HepG2 (cell line): Measurements from ENCODE around the gene ROS1. TPM values are rescaled to one million over a fixed set of nuclear protein-coding genes. Genes with fewer than 3 reads are reported as not detected.
A peak's percentile ranks its signal among the peaks of the same experiment; 100 is the strongest.

Source experiments
- ATAC-seq: fragments of 200-7000 bp; cut with Tn5 transposase; 3 replicates; pipeline ENCODE4 v1.9.1; 2020; ENCODE audit warnings: mild to moderate bottlenecking, moderate library complexity
- BruUV-seq: library from RNA; stranded (reverse); fragments of 400-500 nt; replicated peaks from 2 replicates; lab custom pipeline; 2021; lab: Mats Ljungman, UMichigan
- CTCF ChIA-PET: fragments of 300-600 bp; formaldehyde crosslinking; extraction: SDS; loops from one replicate; lab custom pipeline; 2021; ENCODE audit warnings: low total read pairs, inconsistent platforms, low intra/inter-chr PET ratio; lab: Yijun Ruan, JAX
- POLR2A ChIA-PET: fragments of 350-600 bp; sonication (Branson Sonifier 250); formaldehyde crosslinking; loops from one replicate; lab custom pipeline; 2020; ENCODE audit warnings: antibody characterized with exemption, inconsistent platforms; lab: Yijun Ruan, JAX
- DNase-seq: peaks from one replicate; pipeline ENCODE4 v3.0.0-alpha.2; 2015; ENCODE audit warnings: low spot score
- FAIRE-seq: peaks from 3 replicates; lab custom pipeline; 2011; peaks lifted over from hg19 to GRCh38; lab: Jason Lieb, UNC
- H2AFZ ChIP-seq: one replicate; pipeline ENCODE4 v1.6.1; 2011; ENCODE audit warnings: low read length, inconsistent platforms
- H3K27ac ChIP-seq: fragments of 300-600 bp; 3 replicates; pipeline ENCODE4 v1.8.0; 2011; ENCODE audit warnings: mixed run types, mild to moderate bottlenecking, mixed read lengths, low read length, inconsistent platforms; ENCODE audit not compliant: insufficient read depth; ENCODE audit errors: extremely low read length
- H3K27me3 ChIP-seq, 2 experiments: fragments of 200-600 bp in 1 of 2; 2 replicates in 1 of 2; 3 replicates in 1 of 2; pipeline versions ENCODE4 v1.6.0 to v1.8.0; 2011; ENCODE audit warnings: low read length in 2 of 2, mild to moderate bottlenecking in 2 of 2, moderate library complexity in 2 of 2, inconsistent platforms in 1 of 2; ENCODE audit not compliant: insufficient read depth in 2 of 2, control insufficient read depth in 1 of 2
- H3K36me3 ChIP-seq, 2 experiments: fragments of 200-600 bp in 1 of 2; replicated peaks in 1 of 2; 2 replicates in 1 of 2; 3 replicates in 1 of 2; pipeline versions ENCODE4 v1.5.1 to v1.8.0; 2011; ENCODE audit warnings: low read length in 2 of 2, inconsistent platforms in 1 of 2; ENCODE audit not compliant: insufficient read depth in 2 of 2, control insufficient read depth in 1 of 2
- H3K4me1 ChIP-seq: 2 replicates; pipeline ENCODE4 v1.5.1; 2012; ENCODE audit warnings: low read length, inconsistent platforms; ENCODE audit not compliant: insufficient read depth
- H3K4me2 ChIP-seq: 2 replicates; pipeline ENCODE4 v1.6.0; 2011; ENCODE audit warnings: low read depth, low read length, inconsistent platforms
- H3K4me3 ChIP-seq, 3 experiments: fragments of 200-600 bp in 1 of 3; sonication (generic), shearing (Covaris generic) in 1 of 3; replicated peaks in 1 of 3; 2 replicates each; pipeline ENCODE4 v1.5.1; 2011 to 2016; ENCODE audit warnings: low read length in 3 of 3, inconsistent platforms in 2 of 3, low read depth in 2 of 3, mild to moderate bottlenecking in 2 of 3, control low read depth in 1 of 3, mixed read lengths in 1 of 3; ENCODE audit not compliant: insufficient read depth in 1 of 3
- H3K79me2 ChIP-seq: one replicate; pipeline ENCODE4 v1.6.1; 2011; ENCODE audit warnings: low read length, inconsistent platforms; ENCODE audit not compliant: insufficient read depth
- H3K9ac ChIP-seq: 2 replicates; pipeline ENCODE4 v1.6.0; 2011; ENCODE audit warnings: mild to moderate bottlenecking, low read depth, low read length, inconsistent platforms; ENCODE audit not compliant: insufficient read depth
- H3K9me3 ChIP-seq: 2 replicates; pipeline ENCODE4 v1.5.1; 2012; ENCODE audit warnings: mild to moderate bottlenecking, low read length
- H4K20me1 ChIP-seq: 2 replicates; pipeline ENCODE4 v1.6.0; 2011; ENCODE audit warnings: inconsistent platforms, mild to moderate bottlenecking, low read length, moderate library complexity; ENCODE audit not compliant: insufficient read depth
- ATF7 ChIP-seq, 2 experiments: fragments of 450-650 bp in 1 of 2; sonication (generic) in 1 of 2; formaldehyde crosslinking in 1 of 2; IDR thresholded peaks; 2 replicates each; pipeline versions ENCODE4 v1.4.0 to v1.6.1; 2016 to 2020; ENCODE audit warnings: antibody characterized with exemption in 1 of 2, mild to moderate bottlenecking in 1 of 2, missing genetic modification reagents in 1 of 2
- CBFB ChIP-seq: sonication (generic); formaldehyde crosslinking; IDR thresholded peaks from 2 replicates; pipeline ENCODE4 v1.4.0; 2020; ENCODE audit warnings: missing genetic modification reagents
- MYNN ChIP-seq: sonication (generic); formaldehyde crosslinking; IDR thresholded peaks from 2 replicates; pipeline ENCODE4 v1.4.0; 2020; ENCODE audit warnings: mild to moderate bottlenecking, low read depth, missing genetic modification reagents
- NCOR1 ChIP-seq: fragments of 200-600 bp; sonication (generic); IDR thresholded peaks from 2 replicates; pipeline ENCODE4 v1.7.0; 2017; ENCODE audit warnings: antibody characterized with exemption, low read length, borderline replicate concordance
- PATZ1 ChIP-seq: sonication (generic); formaldehyde crosslinking; IDR thresholded peaks from 2 replicates; pipeline ENCODE4 v1.4.0; 2020; ENCODE audit warnings: missing genetic modification reagents
- TEAD3 ChIP-seq: optimal IDR thresholded peaks from 2 replicates; pipeline ENCODE3; 2016; ENCODE audit warnings: borderline replicate concordance
- ZBED4 ChIP-seq: sonication (generic); formaldehyde crosslinking; IDR thresholded peaks from 2 replicates; pipeline ENCODE4 v1.4.0; 2020; ENCODE audit warnings: missing genetic modification reagents, borderline replicate concordance
- ZFP36L1 ChIP-seq: sonication (generic); formaldehyde crosslinking; IDR thresholded peaks from 2 replicates; pipeline ENCODE4 v1.8.0; 2022; ENCODE audit warnings: mild to moderate bottlenecking, missing genetic modification reagents, moderate library complexity
- ZFYVE20 ChIP-seq: sonication (generic); formaldehyde crosslinking; IDR thresholded peaks from 2 replicates; pipeline ENCODE4 v1.8.0; 2023; ENCODE audit warnings: low read depth, mild to moderate bottlenecking, moderate library complexity, missing genetic modification reagents, borderline replicate concordance
- ZNF383 ChIP-seq: sonication (generic); formaldehyde crosslinking; IDR thresholded peaks from 2 replicates; pipeline ENCODE4 v1.4.0; 2020; ENCODE audit warnings: missing genetic modification reagents, mild to moderate bottlenecking, borderline replicate concordance
- ZNF709 ChIP-seq: sonication (generic); formaldehyde crosslinking; IDR thresholded peaks from 2 replicates; pipeline ENCODE4 v1.5.0; 2020; ENCODE audit warnings: mild to moderate bottlenecking, missing genetic modification reagents
- WGBS: methylation state at CpG from one replicate; pipeline ENCODE4 v1.1.6; 2017; ENCODE audit warnings: low lambda C conversion rate; 5-methylcytosine and 5-hydroxymethylcytosine counted together
- in situ Hi-C: cut with HindIII; loops from 2 replicates; pipeline ENCODE4 v1.10.0; 2017; ENCODE audit warnings: low pct_unique_long_range_greater_than_20kb; ENCODE audit not compliant: extremely low pct_ligation_motif_present
- intact Hi-C: fragments of 100-400 bp; cut with micrococcal nuclease; formaldehyde crosslinking; loops from one replicate; pipeline ENCODE4 v1.10.0; 2022; ENCODE audit not compliant: unreplicated experiment
- polyA plus RNA-seq, 8 experiments: library from polyadenylated mRNA; depleted of rRNA in 3 of 8; stranded (reverse) in 7 of 8; unstranded in 1 of 8; fragments of >200 nt; fragmentation: Illumina TruSeq in 4 of 8; extraction: Trizol in 4 of 8; gene quantifications; 2 replicates each; pipeline versions ENCODE4 v1.2.1 to v1.2.3, GENCODE V29; 2011 to 2016; ENCODE audit warnings: low read depth in 4 of 8, missing spikeins in 1 of 8, mixed read lengths in 1 of 8; ENCODE audit not compliant: insufficient read depth in 1 of 8
- total RNA-seq, 5 experiments: library from RNA; depleted of rRNA; stranded (reverse); fragments of >200 nt; fragmentation: Illumina TruSeq; extraction: Trizol; gene quantifications; 2 replicates each; pipeline ENCODE4 v1.2.3, GENCODE V29; 2016; ENCODE audit warnings: low read depth in 1 of 5
- TF ChIP-seq, protein P1 (sequence below): sonication (generic); formaldehyde crosslinking; IDR thresholded peaks from 2 replicates; pipeline ENCODE4 v1.8.1; 2022; ENCODE audit warnings: mild to moderate bottlenecking, missing genetic modification reagents
- TF ChIP-seq, protein P2 (sequence below): sonication (generic); formaldehyde crosslinking; IDR thresholded peaks from 2 replicates; pipeline ENCODE4 v1.5.1; 2020; ENCODE audit warnings: missing genetic modification reagents, mild to moderate bottlenecking, borderline replicate concordance

The ROS1 gene
- total and polyA plus RNA-seq, 2 of the 13 experiments (the other 11 are each of a cell fraction or from before 2014, with no cell fraction given), result not detected

- TF ChIP-seq, protein P1, sequence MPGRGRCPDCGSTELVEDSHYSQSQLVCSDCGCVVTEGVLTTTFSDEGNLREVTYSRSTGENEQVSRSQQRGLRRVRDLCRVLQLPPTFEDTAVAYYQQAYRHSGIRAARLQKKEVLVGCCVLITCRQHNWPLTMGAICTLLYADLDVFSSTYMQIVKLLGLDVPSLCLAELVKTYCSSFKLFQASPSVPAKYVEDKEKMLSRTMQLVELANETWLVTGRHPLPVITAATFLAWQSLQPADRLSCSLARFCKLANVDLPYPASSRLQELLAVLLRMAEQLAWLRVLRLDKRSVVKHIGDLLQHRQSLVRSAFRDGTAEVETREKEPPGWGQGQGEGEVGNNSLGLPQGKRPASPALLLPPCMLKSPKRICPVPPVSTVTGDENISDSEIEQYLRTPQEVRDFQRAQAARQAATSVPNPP, result no peak
- TF ChIP-seq ZFP36L1 (CRISPR knock-in tag) (no peak), ZNF709 (CRISPR knock-in tag) (no peak), ZNF383 (CRISPR knock-in tag) (no peak), ZFYVE20 (CRISPR knock-in tag) (no peak), NCOR1 (no peak), MYNN (no peak), CBFB (CRISPR knock-in tag) (no peak)
- TF ChIP-seq, protein P2, sequence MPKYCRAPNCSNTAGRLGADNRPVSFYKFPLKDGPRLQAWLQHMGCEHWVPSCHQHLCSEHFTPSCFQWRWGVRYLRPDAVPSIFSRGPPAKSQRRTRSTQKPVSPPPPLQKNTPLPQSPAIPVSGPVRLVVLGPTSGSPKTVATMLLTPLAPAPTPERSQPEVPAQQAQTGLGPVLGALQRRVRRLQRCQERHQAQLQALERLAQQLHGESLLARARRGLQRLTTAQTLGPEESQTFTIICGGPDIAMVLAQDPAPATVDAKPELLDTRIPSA (CRISPR knock-in tag), result no peak
Observed at GRCh38 chr6:117328005-117328389, 97.7 kb downstream of the ROS1 start (continued).

DNA sequence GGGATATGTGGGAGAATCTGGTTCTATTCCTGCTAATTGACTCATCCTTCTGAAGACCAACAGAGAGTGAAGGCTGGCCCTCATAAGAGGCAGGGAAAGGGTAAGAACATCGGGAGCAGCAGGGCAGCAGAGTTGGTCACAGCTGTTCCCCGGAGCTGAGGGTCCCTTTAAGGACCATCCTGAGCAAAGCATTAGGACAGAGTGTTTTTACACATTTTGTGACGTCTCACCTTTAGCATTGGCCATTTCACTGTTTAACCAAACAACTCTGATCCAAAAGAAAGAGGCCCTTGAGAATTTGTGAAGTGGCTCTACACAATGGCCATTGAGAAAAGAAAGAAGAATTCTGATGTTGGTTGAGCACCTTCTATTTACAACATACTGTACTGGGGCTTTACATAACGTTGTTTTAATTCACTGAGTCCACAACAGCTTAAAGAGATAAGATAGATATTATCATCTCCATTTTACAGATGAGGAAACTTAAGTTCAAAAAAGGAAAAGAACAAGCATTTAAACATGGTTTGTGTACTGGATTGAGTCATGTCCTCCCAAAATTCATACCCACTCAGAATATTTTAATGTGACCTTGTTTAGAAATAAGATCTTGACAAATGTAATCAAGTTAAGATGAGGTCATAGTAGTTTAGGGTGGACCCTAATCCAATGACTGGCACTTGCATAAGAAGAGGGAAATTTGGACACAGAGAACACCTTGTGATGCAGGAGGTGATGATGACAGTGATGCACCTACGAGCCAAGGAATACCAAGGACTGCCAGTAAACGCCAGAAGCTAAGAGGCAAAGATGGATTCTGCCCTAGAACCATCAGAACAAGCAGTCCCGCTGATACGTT, 98.4 kb downstream of the ROS1 start:
- no peak overlapping the region for H3K4me3 ChIP-seq
- DNase-seq (no peak), ATAC-seq (no peak), FAIRE-seq (no peak)
- no peaks in the 10 kb centered on the region for H4K20me1 ChIP-seq
- H3K27ac ChIP-seq, result no peak overlapping the region
- no peaks in the 10 kb centered on the region for H3K36me3 ChIP-seq
- no peaks in the 10 kb centered on the region for H3K79me2 ChIP-seq
- POLR2A ChIA-PET, result no interaction called here
- CTCF ChIA-PET, result no interaction called here
- no peak overlapping the region for H3K9ac ChIP-seq
- no peaks in the 10 kb centered on the region for H3K4me1 ChIP-seq
- no TSS peak for BruUV-seq
- H3K4me2 ChIP-seq, result no peak overlapping the region
- in situ Hi-C loops, result no loop called here
- intact Hi-C loops, result no loop called here
- no peaks in the 10 kb centered on the region for H3K9me3 ChIP-seq
- no peak overlapping the region for H2AFZ ChIP-seq
- H3K27me3 ChIP-seq, result no peaks in the 10 kb centered on the region
- WGBS, result 21% methylated on average over 8 of the region's 8 CpGs
- TF ChIP-seq ATF7 (IDR thresholded peaks at IDR 0.05) (peak; percentile 70), ATF7 (CRISPR knock-in tag; IDR thresholded peaks at IDR 0.05) (no peak), TEAD3 (CRISPR knock-in tag) (no peak), ZBED4 (CRISPR knock-in tag) (no peak), PATZ1 (no peak)
